HG02885 (cell line): ENCODE results near the gene ZNF175.

ENCODE experiments used
- ATAC-seq: cut with Tn5 transposase; IDR thresholded peaks from one replicate; pipeline ENCODE4 v1.9.1; 2021; ENCODE audit warnings: mild to moderate bottlenecking; ENCODE audit not compliant: unreplicated experiment, poor library complexity

ZNF175 gene

DNA sequence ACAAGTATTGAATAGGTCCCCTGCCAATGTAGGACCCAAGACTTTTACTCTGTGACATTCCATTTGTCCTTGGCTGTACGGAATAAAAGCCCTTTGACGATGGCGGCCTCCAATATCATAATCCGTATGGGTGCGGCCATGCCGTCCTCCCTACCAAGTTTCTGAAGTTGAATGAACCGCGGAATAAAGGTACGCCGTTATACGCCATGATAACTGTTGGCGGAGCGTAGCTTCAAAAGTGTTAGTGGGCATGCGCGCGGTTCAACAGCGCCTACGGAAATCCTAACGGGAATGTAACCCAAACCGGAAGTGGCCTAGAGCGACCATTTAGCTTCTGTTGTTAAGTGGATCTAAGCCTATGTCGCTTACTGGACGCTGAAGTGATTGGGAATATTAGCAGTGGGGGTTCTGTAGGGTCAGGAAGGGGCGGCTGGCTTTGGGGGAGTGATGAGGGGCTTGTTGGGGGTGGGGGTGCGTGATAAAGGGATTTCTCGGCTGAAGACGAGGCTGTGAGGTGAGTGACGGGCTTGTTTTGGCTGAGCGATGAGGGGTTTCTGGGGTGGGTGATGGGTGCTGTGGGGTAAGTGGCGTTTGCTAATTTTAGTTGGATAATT, at the start of gene ZNF175:
Gene ZNF175 (plus strand): TSS at position 322 of the 614 bp plus-strand sequence. CDS start 2,047 bp downstream, outside the sequence.
- ATAC-seq, result peak; percentile 90

DNA sequence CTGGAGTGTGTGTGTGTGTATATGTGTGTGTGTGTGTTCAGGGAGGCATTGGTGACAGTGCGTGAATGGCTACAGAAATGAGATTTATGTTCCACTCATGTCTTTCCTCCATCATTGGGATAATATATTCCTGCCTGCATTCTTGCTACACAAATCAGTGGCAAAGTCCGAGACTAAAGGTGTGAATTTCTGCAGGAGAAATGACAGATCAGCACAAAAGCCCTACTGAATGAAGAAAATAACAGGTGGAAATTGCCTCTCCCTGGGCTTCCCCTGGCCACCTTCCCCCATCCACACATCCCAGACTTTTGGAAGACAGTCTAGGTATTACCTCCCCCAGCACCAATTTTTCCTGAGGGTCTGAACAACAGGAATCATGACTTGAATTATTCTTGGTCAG, 49.7 kb upstream of the ZNF175 start:
- ATAC-seq, result no peak

DNA sequence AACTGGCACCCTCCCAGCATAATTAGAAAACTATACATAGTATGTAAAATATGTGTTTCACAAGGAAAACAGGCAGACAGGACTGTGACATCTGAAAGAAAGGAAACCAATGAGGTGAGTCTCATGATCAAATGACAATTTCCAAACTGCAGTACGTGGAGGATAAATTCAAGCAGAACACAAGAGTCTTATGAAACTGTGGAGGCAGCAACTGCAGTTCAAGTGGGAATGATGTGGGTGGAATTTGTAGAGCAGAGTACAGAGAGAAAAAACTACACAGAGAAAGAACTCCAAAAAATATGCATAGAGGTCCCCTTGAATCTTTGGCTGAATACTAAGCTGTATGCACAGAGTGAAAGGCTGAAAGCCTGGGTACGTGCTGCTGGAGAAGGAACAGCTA, 49.3 kb upstream of the ZNF175 start:
- no peak for ATAC-seq

DNA sequence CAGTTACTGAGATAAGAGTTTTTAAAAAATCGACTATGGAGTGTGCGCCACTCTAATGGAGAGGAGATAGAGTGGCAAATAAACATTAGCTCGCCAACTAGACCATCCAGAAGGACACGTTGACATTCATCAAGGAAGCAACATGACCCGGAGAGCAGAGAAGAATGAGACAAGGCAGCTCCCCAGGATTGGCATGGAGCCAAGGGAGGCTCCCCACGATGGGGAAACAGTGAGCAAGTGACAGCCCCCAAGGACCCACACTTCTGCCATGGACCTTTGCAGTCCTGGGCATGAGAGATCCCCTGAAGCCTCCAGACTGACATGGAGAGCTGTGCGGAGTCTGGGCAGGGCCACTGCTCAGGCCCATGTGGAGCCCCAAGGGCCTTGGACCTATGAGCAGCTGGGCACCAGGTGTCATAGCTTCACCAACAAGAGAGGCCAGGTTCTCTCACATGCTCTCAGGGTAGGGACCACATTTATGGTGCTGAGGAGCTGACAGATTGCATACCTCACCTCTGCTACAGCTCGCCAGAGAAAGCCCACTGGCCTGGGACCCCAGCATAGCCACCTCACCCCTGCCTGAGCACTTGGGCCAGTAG, 46.3 kb upstream of the ZNF175 start:
- no peak for ATAC-seq

DNA sequence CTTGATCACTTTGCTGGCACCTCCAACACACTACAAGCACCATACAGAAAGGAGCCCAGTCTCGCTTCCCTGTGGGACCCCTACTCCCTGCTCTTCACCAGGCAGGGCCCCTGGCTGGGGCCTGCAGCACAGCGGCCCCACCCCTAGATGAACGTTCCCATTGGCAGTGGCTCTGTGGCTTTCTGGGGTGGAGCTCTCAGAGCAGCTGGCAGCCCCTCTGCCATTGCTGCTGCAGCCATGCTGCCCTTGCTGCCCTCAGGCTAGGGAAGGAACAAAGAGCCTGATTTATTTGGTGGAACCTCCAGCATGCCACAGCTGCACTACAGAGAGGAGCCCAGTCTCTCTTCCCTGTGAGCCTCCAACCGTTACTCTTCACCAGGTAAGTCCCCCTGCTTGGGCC, 45.4 kb upstream of the ZNF175 start:
- no peak for ATAC-seq

GRCh38 chr19:51529301-51529700, 41.8 kb upstream of the ZNF175 start:
- ATAC-seq, result no peak

DNA sequence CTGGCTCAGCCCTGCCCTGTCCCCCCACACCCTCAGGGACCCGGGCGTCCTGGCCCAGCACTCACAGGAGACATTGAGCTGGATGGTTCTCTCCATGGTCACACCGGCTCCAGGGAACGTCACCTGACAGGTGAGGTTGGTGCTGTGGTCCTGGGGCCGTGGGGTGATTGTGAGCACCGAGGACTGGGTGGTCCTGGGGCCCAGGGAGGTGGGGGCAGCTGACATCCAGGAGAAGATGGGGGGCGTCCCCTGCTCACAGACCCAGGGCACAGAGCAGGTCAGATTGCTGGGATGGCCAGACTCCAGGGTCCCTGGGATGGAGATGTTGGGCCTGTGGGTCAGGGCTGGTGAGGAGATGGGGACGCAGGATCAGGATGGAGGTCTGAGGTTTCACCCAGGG, 40.5 kb upstream of the ZNF175 start:
- no peak for ATAC-seq

GRCh38 chr19:51531349-51532315, 39.5 kb upstream of the ZNF175 start, which contains the start of gene SIGLEC6:
Gene SIGLEC6 (minus strand): TSS chr19:51531670. CDS start chr19:51531648, 22 bp downstream.
- peak; percentile 89 for ATAC-seq

DNA sequence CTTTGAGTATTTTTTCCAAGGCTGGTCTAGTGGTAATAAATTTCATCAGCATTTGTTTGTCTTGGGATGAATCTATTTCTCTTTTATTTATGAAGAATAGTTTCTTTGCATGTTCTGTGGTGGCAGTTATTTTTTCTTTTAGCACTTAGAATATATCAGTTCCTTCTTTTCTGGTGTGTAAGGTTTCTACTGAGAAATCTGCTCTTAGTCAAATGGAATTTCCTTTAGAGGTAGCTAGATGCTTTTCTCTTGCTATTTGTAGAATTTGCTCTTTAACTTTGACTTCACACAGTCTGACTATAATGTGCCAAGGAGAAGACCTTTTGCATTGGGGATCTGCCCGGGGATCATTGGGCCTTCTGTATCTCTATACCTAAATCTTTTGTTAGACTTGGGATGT, 35.5 kb upstream of the ZNF175 start:
- ATAC-seq, result no peak

DNA sequence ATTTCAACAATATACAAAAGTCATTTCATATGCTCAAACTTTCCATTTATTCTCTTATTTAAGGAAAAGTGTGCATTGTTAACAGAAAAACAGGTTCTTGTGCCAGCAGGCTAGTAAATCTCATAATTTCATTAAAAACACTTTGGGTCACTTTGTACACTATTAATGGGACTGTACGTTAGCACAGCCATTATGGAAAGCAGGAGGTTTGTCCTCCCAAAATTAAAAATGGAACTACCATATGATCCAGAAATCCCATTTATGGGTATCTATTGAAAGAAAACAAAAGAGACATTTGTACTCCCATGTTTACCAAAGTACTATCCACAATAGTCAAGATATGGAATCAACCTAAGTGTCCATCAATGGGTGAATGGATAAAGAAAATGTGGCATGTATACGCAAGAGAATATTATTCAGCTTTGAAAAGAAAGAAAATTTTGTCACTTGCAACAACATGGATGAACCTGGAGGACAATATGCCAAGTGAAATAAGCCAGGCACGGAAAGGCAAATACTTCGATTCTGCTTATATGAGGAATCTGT, 31.2 kb upstream of the ZNF175 start:
- no peak for ATAC-seq

DNA sequence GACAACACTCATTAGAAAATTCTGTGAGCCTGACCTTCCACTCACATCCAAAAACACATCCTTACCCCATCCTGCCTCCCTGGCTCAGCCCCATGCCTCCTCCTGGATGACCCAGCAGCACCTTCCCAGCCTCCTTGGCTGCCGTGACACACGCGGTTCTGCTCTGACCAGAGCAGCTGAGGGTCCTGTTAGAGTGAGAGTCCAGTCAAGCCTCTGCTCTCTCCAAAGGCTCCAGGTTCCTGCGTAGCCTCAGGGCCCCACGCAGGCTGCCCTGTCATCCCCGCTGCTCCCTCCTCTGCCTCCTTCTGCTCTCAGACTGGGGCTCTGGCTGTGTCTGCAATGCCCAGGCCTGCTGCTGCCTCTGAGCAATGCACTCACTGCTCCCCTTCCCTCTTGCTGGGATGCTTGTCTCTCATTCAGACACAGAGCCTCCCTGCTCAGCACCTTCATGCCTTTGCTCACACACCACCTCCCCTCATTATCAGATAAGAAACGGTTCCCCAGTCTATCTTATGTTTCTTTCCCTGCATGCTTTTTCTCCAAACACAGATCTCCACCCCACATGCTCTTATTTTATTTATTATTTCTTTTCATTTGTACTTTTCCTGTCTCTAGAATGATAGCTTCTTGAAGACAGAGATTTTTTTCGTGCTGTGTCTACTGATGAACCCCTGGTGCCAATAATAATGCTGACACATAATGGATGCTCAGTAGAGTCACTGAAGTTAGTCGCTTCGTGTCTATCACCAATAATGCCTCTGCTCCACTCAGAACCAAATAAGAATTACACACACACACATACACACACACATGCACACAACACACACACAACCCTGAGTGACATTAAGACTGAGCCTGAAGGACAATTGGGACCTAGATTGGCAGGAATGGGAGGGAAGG, 29.4 kb upstream of the ZNF175 start:
- ATAC-seq, result no peak

- no peak for ATAC-seq
Measured at GRCh38 chr19:51542699-51543098, 28.4 kb upstream of the ZNF175 start.

DNA sequence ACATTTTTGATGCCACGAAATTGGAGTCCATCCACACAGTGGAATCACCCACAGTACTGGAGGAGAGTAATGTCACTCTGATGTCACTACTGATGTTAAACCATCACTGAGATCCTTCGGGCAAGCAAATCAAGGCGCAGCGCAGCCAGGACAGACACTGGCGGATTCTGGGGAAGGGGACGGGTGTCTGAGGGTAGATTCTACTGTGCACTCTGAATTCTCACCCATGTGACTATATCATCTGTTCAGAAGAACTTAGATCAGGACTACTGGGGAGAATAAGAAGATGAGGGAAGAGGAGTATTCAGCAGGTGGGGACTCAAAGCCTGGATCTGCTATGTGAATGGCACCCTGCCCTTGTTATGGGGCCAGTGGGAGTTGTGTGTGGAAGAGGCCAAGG, 27.0 kb upstream of the ZNF175 start:
- no peak for ATAC-seq

- ATAC-seq, result no peak
Measured at GRCh38 chr19:51546107-51546649, 24.9 kb upstream of the ZNF175 start.

DNA sequence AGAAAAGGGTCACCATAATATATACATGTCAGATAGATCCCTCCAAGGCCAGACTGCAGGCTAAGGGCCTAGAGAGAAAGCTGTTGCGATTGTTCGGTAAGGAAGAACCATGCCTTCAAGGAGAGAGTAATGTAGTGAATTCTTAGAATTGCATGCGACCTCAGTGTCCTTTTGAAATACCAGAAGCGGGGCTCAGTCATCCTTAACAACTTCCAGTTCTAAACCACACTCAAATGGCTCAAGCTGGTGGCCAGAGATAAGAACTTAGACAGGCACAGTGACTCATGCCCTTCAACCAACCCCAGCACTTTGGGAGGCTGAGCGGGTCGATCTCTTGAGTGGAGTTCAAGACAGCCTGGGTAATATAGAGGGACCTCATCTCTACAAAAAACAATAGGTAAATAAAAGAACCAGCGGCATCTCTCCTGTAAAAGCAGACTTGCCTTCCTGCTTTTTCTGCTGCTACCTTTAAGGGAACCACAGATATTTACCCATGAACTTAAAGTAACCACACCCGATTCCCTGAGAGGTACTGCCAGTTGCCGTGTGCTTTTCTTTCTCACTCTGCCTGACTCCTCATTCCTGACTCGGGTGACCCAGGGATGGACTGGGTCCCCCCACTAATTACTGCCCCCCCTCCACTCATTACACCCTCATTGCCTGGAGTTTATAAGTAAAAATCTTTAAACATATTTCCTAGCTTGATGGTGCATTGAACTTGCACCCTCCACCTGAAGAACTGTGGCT, 24.3 kb upstream of the ZNF175 start:
- ATAC-seq, result no peak

DNA sequence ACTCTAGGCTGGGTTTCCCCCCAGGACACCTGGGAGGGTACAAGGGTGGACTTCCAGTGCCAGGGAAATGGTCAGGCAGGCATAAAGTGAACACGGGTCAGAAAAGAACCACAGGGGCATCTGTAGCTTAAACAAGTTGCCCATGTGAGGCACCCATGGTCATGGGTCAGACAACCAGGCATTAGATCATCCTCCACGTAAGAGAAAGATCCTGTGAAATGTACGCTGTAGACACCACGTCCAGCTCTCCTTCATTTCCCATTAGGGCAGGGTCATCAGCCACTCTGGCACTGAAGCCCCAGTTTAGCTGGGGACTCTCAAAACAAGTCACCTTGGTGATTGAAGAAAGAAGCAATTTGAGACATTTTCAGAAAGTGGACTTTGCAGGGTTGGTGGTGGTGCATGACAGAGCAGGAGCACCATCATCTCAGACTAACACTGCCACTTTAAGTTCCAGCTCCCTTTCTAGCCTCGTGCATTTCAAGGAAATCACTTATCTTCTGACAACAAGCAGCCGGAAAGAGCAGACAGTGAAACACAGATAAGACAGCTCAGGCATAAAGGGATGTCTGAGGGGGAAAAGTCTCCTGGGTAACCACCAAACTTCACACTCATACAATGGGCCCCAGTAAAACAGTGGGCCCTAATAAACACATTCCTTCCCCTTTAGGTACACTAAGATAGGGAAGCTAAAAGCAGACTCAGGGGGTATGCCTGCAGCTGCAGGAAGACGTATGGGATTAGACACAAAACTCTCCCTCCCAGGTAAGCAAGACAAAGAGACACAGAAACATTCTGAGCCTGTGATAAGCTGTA, 23.5 kb upstream of the ZNF175 start:
- no peak for ATAC-seq

DNA sequence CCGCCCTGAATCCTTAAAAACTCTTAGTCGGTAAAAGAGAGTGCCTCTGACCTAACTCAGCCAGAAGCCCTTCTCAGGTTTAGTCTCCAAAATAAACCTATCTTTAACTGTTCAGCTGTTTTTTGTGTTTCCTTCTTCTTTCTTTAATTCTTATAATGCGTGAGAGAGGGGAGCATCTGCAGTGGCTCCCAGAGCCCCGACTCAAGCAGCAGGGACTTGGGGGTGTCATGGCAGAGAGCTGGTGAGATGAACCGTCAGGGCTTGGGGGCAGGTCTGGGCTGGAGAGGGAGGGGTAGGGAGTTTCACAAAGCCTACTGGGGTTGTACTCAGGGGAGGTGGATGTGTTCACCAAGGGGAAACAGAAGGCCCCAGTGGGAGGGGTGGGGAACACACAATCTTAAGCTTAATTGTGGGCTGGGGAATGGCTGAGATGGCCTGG, 22.9 kb upstream of the ZNF175 start:
- ATAC-seq, result no peak

DNA sequence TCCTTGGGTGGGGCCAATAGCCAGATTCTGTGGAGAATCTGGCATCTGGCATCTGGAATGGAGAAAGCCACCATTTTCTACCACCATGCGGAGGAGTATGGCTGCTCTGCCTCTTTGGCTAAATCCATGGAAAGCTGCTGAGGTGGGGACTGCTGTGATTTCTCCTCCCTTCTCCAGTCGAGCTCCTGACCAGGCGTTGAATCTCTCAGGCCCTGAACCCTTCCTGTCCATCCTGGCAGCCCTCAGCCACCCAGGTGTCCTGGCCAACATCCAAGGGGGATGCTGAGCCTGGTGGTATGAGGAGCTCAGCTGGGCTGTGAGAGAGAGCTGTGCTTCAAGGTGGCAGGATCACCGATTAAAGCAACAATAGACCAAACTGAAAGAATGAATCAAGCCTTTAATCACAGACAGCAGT, 22.2 kb upstream of the ZNF175 start:
- ATAC-seq, result no peak
